NB4 (cell line): ENCODE results near the gene GPR141.
A peak's percentile ranks its signal among the peaks of the same experiment; 100 is the strongest.

ENCODE experiments used
- DNase-seq: peaks from one replicate; pipeline ENCODE4 v3.0.0; 2010; ENCODE audit warnings: low read depth
- H3K4me3 ChIP-seq: one replicate; pipeline ENCODE4 v1.5.1; 2011; ENCODE audit warnings: mild to moderate bottlenecking, low read depth, low read length, moderate library complexity
- CTCF ChIP-seq: IDR thresholded peaks from one replicate; pipeline ENCODE4 v1.5.1; 2012; ENCODE audit warnings: low read depth, low read length
- MAX ChIP-seq: IDR thresholded peaks from 2 replicates; pipeline ENCODE4 v1.6.1; 2011; ENCODE audit warnings: low read depth, low read length
- MYC ChIP-seq: IDR thresholded peaks from 2 replicates; pipeline ENCODE4 v1.6.1; 2011; ENCODE audit warnings: low read depth, low read length
- POLR2A ChIP-seq: IDR thresholded peaks from 2 replicates; pipeline ENCODE4 v1.6.1; 2011; ENCODE audit warnings: mild to moderate bottlenecking; ENCODE audit not compliant: insufficient read length; ENCODE audit errors: extremely low read depth

Gene GPR141

GRCh38 chr7:37714606-37715005 lies 31.0 kb downstream of the GPR141 start:
- TF ChIP-seq POLR2A = no peak
- no peak for TF ChIP-seq CTCF
- TF ChIP-seq MAX = no peak
- no peak for TF ChIP-seq MYC
- DNase-seq = peak; percentile 85
- H3K4me3 ChIP-seq = no peak overlapping the region

GRCh38 chr7:37718585-37718984 lies 35.0 kb downstream of the GPR141 start:
- TF ChIP-seq MAX (no peak), MYC (no peak), CTCF (no peak), POLR2A (no peak)
- H3K4me3 ChIP-seq = no peak overlapping the region
- no peak for DNase-seq

DNA sequence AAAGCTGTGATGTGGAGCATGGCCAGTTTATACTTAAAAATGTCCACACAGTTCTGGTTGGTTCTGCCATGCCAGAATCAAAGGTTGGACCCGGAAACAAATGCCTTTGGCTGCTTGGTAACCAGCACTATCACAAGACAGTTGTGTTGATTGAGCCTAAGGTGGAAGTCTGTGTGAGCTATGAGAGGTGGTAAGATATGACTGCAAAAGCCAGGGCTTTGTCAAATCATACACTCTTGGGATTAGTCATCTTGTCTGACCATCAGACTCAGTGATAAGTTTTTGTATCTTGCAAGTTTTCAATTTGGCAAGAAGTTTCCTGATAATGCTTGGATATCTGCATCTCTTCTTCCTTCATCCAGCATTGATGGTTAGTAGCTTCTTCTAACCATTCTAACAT lies 35.5 kb downstream of the GPR141 start:
- no peak overlapping the region for H3K4me3 ChIP-seq
- TF ChIP-seq MAX (no peak), POLR2A (no peak), MYC (no peak), CTCF (no peak)
- no peak for DNase-seq

DNA sequence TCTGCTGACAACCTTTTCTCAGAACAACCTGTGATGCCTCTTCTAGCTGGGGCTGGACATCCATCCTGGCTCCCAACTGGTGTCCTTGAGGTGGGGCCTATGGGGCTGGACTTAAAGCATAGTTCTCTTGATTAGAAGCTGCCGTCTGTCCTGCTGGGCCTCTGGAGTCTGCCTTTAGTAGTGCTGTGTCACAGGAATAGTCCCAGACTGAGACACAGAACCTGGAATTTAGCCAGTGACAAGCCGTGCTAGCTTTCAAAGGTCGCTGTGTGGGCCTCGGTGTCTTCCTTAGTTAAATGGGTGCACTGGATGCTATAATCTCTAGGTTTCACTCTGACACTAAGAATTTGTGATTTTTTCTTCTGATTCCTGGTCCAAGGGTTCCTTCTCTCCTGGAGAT lies 41.2 kb downstream of the GPR141 start:
- no peak overlapping the region for H3K4me3 ChIP-seq
- DNase-seq = no peak
- no peak for TF ChIP-seq MAX
- TF ChIP-seq POLR2A = no peak
- no peak for TF ChIP-seq MYC
- TF ChIP-seq CTCF = no peak

DNA sequence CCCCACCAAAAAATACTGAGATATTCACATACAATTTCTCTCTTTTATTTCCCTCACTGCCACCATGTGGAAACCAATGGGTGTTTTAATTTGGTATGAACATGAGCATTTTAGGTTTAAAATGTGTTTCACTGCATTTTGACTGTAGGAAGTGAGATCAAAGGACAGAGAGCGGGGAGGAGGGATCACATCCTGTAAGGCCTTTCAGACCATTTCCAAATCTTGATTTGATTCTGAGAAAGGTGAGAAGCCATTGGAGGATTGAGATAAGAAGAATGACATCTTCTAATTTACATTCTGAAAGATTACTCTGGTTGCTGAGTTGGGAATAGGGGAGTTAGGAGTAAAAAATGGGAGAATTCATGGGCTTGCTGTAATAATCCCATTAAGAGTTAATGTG lies 42.5 kb downstream of the GPR141 start:
- TF ChIP-seq MAX (no peak), MYC (no peak), CTCF (no peak), POLR2A (no peak)
- H3K4me3 ChIP-seq = no peak overlapping the region
- DNase-seq = no peak

- TF ChIP-seq CTCF (no peak), POLR2A (no peak), MYC (no peak), MAX (no peak)
- H3K4me3 ChIP-seq = no peak overlapping the region
- peak; percentile 66 for DNase-seq
Measured at GRCh38 chr7:37728747-37729146, 45.2 kb downstream of the GPR141 start.
